Coronary artery (tissue), 2 donors: Measurements from ENCODE around the gene PRDM12.
"Not testable (repeated sequence)": the region's sequence is repeated elsewhere in the genome, so short reads cannot be mapped to it uniquely, and the experiment has no call there.

Source experiments
- DNase-seq: peaks from one replicate; pipeline ENCODE4 v3.0.0-alpha.2; 2017; ENCODE audit warnings: low spot score
- H3K27ac ChIP-seq, 2 donors: fragments of 200-600 bp; sonication (generic); one replicate each; pipeline ENCODE4 v1.5.1; 2016 to 2019
- H3K4me3 ChIP-seq: fragments of 200-600 bp; sonication (generic); 2 replicates; pipeline ENCODE4 v1.5.1; 2016; ENCODE audit warnings: mild to moderate bottlenecking, moderate library complexity
- CTCF ChIP-seq: fragments of 200-600 bp; sonication (generic); IDR thresholded peaks from one replicate; pipeline ENCODE4 v1.5.1; 2019; ENCODE audit warnings: antibody characterized with exemption

PRDM12 gene

DNA sequence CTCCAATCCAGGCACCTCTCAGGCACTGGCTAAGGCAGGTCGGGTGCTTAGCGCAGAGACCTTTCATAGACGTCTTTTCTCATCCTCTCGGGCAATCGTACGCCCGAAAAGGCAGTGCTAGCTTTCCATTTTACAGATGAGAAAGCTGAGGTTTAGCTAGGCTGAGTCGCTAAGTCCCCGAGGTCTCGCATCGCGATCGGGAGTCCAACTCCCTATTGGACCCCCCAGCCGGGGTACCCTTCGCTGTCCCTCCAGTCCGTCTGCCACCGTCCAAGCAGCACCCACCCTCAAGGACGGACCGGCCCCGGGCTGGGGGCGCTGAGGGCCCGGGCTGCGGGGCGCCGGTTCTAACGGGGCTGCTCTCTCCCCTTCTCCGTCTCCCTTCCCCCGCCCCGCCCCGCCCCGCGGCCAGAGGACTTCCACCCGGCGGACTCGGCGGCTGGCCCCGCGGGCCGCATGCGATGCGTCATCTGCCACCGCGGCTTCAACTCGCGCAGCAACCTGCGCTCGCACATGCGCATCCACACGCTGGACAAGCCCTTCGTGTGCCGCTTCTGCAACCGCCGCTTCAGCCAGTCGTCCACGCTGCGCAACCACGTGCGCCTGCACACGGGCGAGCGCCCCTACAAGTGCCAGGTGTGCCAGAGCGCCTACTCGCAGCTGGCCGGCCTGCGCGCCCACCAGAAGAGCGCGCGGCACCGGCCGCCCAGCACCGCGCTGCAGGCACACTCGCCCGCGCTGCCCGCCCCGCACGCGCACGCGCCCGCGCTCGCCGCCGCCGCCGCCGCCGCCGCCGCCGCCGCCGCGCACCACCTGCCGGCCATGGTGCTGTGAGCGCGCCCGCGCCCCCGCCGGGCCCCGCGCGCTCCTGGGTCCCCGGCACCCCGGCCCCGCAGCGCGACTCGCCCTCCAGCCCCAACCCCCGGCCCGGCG is 16.7 kb downstream of the PRDM12 start:
- no peak for TF ChIP-seq CTCF
- DNase-seq: peak; percentile 82
- H3K4me3 ChIP-seq: peak overlapping the region; percentile 84
- peak overlapping the region in 1 of 2 donors; percentile 35 for H3K27ac ChIP-seq

- TF ChIP-seq CTCF: no peak
- Histone ChIP-seq H3K27ac (peak overlapping the region in 1 of 2 donors; percentile 35), H3K4me3 (peak overlapping the region; percentile 84)
- DNase-seq: no peak
These were observed 17.5 kb downstream of the PRDM12 start for GRCh38 chr9:130681769-130682420.

- Histone ChIP-seq H3K4me3 (peak overlapping the region; percentile 84), H3K27ac (no peak overlapping the region)
- peak; percentile 66 for TF ChIP-seq CTCF
- no peak for DNase-seq
These were observed 18.2 kb downstream of the PRDM12 start for GRCh38 chr9:130682421-130683121.

DNA sequence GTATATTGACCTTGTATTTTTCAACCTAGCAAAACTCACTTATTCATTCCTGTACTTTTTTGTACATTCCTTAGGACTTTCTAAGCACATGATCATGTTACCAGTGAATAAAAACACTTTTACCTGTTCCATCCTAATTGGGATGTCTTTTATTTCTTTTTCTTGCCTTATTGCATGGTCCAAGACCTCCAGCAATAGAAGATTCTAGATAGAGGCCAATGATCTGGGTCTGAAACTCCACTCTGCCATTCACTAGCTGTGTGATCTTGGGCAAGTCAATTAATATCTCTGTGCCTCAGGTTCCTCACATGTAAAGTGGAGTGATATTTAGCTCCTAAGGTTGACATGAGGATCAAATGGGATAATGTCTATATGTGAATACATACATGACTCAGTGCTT is 20.7 kb downstream of the PRDM12 start:
- Histone ChIP-seq H3K27ac (no peak overlapping the region), H3K4me3 (no peak overlapping the region)
- TF ChIP-seq CTCF: no peak
- no peak for DNase-seq

DNA sequence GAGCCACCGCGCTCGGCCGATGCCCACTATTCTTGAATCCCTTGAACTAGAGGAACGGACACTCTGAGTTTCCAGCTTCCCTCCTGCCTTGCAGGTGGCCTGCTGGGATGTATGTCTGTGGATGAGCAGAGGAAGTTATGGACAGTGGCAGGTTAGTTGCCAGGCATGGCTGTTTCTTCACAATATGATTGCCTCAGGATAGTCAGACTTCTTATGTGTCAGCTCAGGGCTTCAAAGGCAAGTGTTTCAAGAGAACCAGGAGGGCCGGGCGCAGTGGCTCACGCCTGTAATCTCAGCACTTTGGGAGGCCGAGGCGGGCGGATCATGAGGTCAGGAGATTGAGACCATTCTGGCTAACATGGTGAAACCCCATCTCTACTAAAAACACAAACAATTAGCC is 21.6 kb downstream of the PRDM12 start:
- not testable (repeated sequence) for H3K4me3 ChIP-seq, H3K27ac ChIP-seq, DNase-seq

- Histone ChIP-seq H3K27ac (no peak overlapping the region), H3K4me3 (no peak overlapping the region)
- DNase-seq: no peak
- TF ChIP-seq CTCF: no peak
These were observed 23.2 kb downstream of the PRDM12 start for GRCh38 chr9:130687615-130688014.

DNA sequence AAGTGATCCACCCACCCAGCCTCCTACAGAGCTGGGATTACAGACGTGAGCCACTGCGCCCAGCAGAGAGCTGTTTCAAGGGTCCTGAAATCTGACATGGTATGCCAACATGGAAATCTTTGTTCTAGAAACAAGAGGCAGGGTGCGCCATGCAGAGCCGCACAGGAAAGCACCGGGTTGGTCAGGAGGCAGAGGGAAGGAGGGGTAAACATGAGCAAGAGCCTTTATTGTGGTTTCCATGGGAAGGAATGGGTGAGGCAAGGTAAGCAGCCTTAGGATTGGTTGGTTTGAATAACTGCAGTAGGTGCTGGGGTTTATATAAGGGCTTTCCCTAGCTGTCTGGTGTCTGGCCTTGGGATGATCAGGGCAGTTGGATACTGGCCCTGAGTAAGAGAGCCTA is 23.7 kb downstream of the PRDM12 start:
- Histone ChIP-seq H3K4me3 (no peak overlapping the region), H3K27ac (no peak overlapping the region)
- DNase-seq: no peak
- TF ChIP-seq CTCF: no peak
